Mucosa of descending colon (tissue), 3 donors: ENCODE data around the gene KRABD2.

Source experiments
- ATAC-seq: fragments of 200-7000 bp; cut with Tn5 transposase; one replicate; pipeline ENCODE4 v1.9.1; 2020; ENCODE audit warnings: mild to moderate bottlenecking, moderate library complexity
- DNase-seq, 3 donors: peaks; one replicate each; pipeline ENCODE4 v3.0.0-alpha.2; 2020
- H3K36me3 ChIP-seq: fragments of 200-600 bp; one replicate; pipeline ENCODE4 v1.8.0; 2021; ENCODE audit warnings: low read depth, mild to moderate bottlenecking
- H3K4me1 ChIP-seq: fragments of 200-600 bp; one replicate; pipeline ENCODE4 v1.8.0; 2021; ENCODE audit warnings: low read depth, mild to moderate bottlenecking
- H3K4me3 ChIP-seq: fragments of 200-600 bp; one replicate; pipeline ENCODE4 v1.8.0; 2021; ENCODE audit warnings: mild to moderate bottlenecking
- H3K9me3 ChIP-seq: fragments of 200-600 bp; one replicate; pipeline ENCODE4 v1.8.0; 2021; ENCODE audit warnings: mild to moderate bottlenecking
- intact Hi-C, 2 donors: fragments of 100-400 bp; cut with DNase I in 1 of 2; cut with micrococcal nuclease in 1 of 2; formaldehyde crosslinking; loops; one replicate each; pipeline versions ENCODE4 v1.11.0 to v1.11.1; 2022; cut with DNase I, micrococcal nuclease
- TF ChIP-seq, protein P1 (sequence below): fragments of 200-600 bp; IDR thresholded peaks from one replicate; pipeline ENCODE4 v1.8.0; 2022; ENCODE audit warnings: antibody characterized with exemption, mild to moderate bottlenecking
- donor health status: DM: no; HTN: no; CAD: no; lungs with moderate emphysema.
- donor health status: DM: no; HTN: no; CAD: no.
- donor health status: DM: no; HTN: yes; CAD: no.

Gene KRABD2

DNA sequence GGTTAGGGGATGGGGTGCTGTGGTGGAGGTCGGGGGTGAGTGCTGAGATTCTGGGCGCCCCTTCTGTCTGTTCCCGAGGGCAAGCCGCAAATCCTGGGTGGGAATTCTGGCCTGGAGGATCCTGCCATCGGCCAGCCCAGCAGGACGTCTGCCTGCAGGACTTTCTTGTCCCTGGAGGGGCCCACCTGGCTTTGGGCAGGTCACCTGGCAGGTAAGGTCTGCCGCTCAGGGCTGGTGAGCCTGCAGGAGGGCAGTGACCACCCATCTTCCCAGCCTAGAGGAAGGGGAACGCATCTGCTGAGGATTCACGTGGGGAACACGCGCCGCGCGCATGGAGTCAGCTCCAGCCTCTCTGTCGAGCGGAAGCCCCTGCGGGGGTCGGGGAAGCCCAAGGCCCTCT is 15.8 kb upstream of the KRABD2 start:
- intact Hi-C loops = no loop called here
- no peak for DNase-seq
- TF ChIP-seq, protein P1, sequence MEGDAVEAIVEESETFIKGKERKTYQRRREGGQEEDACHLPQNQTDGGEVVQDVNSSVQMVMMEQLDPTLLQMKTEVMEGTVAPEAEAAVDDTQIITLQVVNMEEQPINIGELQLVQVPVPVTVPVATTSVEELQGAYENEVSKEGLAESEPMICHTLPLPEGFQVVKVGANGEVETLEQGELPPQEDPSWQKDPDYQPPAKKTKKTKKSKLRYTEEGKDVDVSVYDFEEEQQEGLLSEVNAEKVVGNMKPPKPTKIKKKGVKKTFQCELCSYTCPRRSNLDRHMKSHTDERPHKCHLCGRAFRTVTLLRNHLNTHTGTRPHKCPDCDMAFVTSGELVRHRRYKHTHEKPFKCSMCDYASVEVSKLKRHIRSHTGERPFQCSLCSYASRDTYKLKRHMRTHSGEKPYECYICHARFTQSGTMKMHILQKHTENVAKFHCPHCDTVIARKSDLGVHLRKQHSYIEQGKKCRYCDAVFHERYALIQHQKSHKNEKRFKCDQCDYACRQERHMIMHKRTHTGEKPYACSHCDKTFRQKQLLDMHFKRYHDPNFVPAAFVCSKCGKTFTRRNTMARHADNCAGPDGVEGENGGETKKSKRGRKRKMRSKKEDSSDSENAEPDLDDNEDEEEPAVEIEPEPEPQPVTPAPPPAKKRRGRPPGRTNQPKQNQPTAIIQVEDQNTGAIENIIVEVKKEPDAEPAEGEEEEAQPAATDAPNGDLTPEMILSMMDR = no peak
- Histone ChIP-seq H3K9me3 (no peaks in the 10 kb centered on the region), H3K4me1 (peaks cover 4% of the 10 kb centered on the region), H3K4me3 (no peak overlapping the region), H3K36me3 (no peaks in the 10 kb centered on the region)
- no peak for ATAC-seq

DNA sequence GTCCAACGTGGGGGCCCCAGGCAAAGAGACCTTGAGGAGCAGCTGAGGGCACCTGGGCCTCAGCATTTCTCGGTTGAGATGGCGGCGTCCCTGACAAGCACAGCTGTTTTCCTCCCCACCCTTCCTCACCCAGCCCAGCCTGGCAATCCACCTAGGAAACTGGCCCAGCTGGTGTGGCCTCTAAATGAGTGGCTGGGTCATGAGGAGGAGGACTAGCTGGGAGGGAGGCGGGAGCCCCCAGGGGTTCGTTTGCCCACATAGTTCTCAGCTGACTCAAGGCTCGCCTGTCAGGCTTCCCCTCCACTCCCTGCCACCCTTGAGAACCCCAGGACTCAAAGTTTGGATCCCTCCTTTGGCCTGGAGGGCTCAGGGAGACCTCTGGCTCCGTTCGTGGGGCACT is 15.2 kb upstream of the KRABD2 start:
- no peaks in the 10 kb centered on the region for H3K9me3 ChIP-seq
- TF ChIP-seq, protein P1 = no peak
- intact Hi-C loops = no loop called here
- peaks cover 4% of the 10 kb centered on the region for H3K4me1 ChIP-seq
- ATAC-seq = no peak
- no peaks in the 10 kb centered on the region for H3K36me3 ChIP-seq
- H3K4me3 ChIP-seq = no peak overlapping the region
- DNase-seq = no peak

DNA sequence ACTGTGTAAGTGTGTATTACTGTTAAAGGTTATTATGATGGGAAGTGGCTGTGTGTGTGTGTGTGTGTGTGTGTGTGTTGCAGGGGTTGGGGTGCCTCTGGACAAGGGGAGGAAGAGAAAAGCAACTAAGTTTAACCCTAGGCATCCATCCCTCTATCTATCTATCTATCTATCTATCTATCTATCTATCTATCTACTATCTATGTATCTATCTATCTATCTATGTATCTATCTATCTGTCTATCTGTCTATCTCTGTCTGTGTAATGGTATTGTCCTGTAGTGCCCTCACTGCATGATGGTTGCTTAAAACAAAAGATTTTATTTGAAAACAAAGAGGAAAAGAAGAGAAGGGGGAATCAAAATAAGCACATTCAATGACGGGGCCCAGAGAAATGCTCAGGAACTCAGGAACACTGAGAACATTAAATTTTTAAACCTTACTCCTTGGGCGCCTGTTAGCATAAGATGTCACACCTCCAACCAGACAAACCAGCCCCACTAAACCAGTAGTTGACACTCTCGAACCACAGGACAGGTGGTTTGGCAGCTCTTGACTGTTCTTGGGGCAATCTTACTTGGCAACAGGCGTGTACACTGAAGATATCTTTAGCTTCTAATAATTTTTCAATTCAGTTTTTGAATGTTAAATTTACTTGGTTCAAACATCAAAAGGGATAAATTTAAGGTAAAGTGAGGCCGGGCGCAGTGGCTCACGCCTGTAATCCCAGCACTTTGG is 11.6 kb upstream of the KRABD2 start:
- Histone ChIP-seq H3K4me1 (peaks cover 11% of the 10 kb centered on the region), H3K36me3 (no peaks in the 10 kb centered on the region), H3K9me3 (no peaks in the 10 kb centered on the region), H3K4me3 (no peak overlapping the region)
- ATAC-seq (no peak), DNase-seq (no peak)
- intact Hi-C loops = no loop called here
- TF ChIP-seq, protein P1 = no peak

DNA sequence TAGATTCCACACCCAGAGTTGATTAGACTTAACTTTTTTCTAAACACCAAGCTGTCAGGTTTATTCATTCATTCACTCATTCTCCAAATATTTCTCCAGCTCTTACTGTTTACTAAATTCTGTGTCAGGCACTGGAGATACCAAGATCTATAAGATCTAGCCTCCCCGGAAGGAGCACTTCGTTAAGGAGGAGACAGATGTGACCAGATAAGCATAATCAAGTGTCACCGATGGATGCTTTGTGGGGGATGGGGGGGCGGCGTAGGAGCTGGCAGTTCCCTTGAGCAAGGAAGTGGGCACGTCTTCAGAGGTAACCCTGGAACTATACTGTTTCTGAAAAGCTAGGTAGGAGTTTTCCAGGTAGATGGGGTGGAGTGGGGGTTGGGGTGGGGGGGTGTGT is 10.3 kb upstream of the KRABD2 start:
- TF ChIP-seq, protein P1 = no peak
- intact Hi-C loops = no loop called here
- Histone ChIP-seq H3K9me3 (no peaks in the 10 kb centered on the region), H3K4me1 (peaks cover 17% of the 10 kb centered on the region), H3K36me3 (no peaks in the 10 kb centered on the region), H3K4me3 (no peak overlapping the region)
- ATAC-seq (no peak), DNase-seq (no peak)

DNA sequence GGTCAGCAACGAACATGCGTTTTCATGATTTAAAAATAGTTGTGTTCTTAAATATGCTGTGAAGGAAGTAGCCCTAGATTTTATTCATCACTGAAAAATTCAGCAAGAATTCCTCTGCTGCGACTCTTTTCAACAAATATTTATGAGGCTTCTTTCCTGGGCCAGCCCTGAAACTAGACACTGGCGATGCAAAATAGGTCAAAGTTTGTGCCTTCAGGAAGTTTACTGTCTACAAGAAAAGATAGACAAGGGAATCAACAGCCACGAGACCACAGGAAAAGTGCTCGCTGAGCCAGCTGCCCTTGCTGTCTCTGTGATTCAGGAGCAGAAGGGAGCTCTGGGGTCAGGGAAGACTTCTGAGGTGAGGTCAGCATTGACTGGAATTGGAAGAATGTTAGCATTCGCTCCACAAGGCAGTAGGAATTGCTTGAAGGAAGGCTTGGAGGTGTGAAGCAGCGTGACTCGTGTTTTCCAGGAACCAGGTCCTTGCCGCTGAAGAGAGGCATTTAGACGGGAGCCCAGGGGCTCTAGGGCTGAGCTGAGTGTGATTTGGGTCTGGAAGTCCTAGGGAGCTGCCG is 8.4 kb upstream of the KRABD2 start:
- TF ChIP-seq, protein P1 = no peak
- H3K9me3 ChIP-seq = no peaks in the 10 kb centered on the region
- H3K4me1 ChIP-seq = peaks cover 35% of the 10 kb centered on the region
- no peak for ATAC-seq
- peaks cover 5% of the 10 kb centered on the region for H3K36me3 ChIP-seq
- H3K4me3 ChIP-seq = no peak overlapping the region
- intact Hi-C loops = no loop called here
- no peak for DNase-seq
